Measurements from ENCODE around the gene PDLIM4.

DNA sequence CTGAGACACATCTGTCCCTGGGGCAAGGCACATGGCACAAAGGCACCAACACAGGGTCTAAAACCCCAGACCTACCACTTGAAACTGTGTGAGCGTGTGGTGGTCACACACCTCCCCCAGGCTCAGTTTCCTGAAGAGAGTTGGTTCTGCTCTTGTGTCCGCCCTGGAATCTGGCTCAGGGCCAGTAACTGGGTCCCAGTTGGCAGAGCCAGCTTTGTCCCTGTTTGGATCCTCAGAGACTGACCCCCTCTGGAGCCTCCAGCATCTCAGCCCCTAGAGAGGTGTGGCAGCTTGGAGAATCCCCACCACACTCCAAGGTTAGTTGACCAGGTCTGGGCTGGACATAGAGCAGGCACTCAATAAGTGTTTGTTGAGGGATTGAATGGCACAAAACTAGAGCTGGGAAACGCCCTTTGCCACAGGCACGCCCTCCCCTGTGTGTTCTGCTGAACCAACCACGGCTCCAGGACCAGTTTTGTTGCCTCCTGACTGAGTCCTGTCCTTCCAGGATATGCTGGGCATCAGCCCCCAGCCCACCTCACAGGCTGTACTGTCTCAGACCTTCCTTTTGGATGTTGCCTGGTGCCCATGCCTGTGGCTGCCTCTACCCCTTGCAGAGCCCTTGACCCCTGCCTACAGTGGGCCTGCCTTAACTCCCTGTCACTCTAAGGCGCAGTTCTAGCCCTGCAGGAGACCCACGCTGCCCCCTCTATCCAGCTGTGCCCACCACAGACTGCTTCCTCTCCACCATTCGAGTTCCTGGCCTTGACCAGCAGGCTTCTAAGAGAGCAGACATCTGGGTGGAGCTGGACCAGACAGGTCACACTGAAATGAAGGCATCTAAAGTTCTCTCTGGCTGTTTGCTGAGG, 3.8 kb upstream of the PDLIM4 start:
- TF ChIP-seq, protein P1, sequence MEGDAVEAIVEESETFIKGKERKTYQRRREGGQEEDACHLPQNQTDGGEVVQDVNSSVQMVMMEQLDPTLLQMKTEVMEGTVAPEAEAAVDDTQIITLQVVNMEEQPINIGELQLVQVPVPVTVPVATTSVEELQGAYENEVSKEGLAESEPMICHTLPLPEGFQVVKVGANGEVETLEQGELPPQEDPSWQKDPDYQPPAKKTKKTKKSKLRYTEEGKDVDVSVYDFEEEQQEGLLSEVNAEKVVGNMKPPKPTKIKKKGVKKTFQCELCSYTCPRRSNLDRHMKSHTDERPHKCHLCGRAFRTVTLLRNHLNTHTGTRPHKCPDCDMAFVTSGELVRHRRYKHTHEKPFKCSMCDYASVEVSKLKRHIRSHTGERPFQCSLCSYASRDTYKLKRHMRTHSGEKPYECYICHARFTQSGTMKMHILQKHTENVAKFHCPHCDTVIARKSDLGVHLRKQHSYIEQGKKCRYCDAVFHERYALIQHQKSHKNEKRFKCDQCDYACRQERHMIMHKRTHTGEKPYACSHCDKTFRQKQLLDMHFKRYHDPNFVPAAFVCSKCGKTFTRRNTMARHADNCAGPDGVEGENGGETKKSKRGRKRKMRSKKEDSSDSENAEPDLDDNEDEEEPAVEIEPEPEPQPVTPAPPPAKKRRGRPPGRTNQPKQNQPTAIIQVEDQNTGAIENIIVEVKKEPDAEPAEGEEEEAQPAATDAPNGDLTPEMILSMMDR (IDR thresholded peaks at IDR 0.05; ENCODE audit: insufficient read depth, low read depth, low read length) = no peak
- TF ChIP-seq EZH2 (IDR thresholded peaks at IDR 0.05; ENCODE audit: insufficient read depth, low read length) = no peak

Measured in astrocyte (in vitro differentiated cells and primary cell).